GM19023 (cell line): ENCODE data around the gene TP53TG3B.
"Not testable (repeated sequence)": the region's sequence is repeated elsewhere in the genome, so short reads cannot be mapped to it uniquely, and the experiment has no call there.

Experiments
- ATAC-seq: cut with Tn5 transposase; IDR thresholded peaks from one replicate; pipeline ENCODE4 v1.9.1; 2021; ENCODE audit warnings: mild to moderate bottlenecking, moderate library complexity; ENCODE audit not compliant: unreplicated experiment

Gene TP53TG3B, protein sequence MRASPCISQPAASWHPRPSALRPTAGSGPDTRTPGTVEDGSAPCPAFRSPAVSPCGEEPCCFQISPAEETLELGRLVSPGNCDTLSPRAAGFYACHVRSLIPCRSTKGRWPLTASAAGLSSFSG

DNA sequence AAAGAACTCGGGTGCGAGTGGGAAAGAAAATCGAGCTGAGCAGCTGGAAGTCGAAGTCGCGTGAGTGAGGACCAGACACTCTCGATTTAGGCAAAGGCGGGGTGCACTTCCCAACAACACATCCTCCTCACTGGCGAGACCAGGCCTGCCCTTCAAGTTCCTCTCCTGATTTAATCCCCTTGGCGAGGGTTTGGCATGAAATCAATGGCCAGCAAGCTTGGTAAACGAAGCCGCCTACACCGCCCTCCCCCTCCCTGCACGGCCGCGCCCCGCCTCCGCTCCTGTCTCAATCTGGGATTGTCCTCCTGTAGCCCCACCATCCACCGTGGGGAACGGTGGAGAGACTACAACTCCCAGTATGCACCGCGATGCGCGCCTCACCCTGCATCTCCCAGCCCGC is at the start of gene TP53TG3B:
Gene TP53TG3B (plus strand): TSS at position 301 of the 400 bp plus-strand sequence. CDS start 68 bp downstream, at position 369.
- not testable (repeated sequence) for ATAC-seq

DNA sequence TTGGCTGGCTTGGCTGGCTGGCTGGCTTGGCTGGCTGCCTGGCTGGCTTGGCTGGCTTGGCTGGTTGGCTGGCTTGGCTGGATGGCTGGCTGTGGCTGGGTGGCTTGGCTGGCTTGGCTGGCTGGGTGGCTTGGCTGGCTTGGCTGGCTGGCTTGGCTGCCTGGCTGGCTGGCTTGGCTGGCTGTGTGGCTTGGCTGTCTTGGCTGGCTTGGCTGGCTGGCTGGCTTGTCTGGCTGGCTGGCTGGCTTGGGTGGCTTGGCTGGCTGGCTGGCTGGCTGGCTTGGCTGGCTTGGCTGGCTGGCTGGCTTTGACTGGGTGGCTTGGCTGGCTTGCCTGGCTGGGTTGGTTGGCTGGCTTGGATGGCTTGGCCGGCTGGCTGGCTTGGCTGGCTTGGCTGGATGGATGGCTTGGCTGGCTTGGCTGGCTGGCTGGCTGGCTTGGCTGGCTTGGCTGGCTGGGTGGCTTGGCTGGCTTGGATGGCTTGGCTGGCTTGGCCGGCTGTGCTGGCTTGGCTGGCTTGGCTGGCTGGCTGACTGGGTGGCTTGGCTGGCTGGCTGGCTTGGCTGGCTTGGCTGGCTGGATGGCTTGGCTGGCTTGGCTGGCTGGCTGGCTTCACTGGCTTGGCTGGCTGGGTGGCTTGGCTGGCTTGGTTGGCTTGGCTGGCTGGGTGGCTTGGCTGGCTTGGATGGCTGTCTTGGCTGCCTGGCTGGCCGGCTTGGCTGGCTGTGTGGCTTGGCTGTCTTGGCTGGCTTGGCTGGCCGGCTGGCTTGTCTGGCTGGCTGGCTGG is 24.2 kb upstream of the TP53TG3B start:
- not testable (repeated sequence) for ATAC-seq

DNA sequence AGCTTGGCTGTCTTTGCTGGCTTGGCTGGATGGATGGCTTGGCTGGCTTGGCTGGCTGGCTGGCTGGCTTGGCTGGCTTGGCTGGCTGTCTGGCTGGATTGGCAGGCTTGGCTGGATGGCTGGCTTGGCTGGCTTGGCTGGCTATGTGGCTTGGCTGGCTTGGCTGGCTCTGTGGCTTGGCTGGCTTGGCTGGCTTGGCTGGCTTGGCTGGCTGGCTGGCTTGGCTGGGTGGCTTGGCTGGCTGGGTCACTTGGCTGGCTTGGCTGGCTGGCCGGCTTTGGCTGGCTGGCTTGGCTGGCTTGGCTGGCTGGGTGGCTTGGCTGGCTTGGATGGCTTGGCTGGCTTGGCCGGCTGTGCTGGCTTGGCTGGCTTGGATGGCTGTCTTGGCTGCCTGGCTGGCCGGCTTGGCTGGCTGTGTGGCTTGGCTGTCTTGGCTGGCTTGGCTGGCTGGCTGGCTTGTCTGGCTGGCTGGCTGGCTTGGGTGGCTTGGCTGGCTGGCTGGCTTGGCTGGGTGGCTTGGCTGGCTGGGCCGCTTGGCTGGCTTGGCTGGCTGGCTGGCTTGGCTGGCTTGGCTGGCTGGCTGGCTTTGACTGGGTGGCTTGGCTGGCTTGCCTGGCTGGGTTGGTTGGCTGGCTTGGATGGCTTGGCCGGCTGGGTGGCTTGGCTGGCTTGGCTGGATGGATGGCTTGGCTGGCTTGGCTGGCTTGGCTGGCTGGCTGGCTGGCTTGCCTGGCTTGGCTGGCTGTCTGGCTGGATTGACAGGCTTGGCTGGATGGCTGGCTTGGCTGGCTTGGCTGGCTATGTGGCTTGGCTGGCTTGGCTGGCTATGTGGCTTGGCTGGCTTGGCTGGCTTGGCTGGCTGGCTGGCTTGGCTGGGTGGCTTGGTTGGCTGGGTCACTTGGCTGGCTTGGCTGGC is 22.8 kb upstream of the TP53TG3B start:
- not testable (repeated sequence) for ATAC-seq

DNA sequence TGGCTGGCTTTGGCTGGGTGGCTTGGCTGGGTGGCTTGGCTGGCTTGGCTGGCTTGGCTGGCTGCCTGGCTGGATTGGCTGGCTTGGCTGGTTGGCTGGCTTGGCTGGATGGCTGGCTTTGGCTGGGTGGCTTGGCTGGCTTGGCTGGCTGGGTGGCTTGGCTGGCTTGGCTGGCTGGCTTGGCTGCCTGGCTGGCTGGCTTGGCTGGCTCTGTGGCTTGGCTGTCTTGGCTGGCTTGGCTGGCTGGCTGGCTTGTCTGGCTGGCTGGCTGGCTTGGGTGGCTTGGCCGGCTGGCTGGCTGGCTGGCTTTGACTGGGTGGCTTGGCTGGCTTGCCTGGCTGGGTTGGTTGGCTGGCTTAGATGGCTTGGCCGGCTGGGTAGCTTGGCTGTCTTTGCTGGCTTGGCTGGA is 22.1 kb upstream of the TP53TG3B start:
- ATAC-seq, result not testable (repeated sequence)

DNA sequence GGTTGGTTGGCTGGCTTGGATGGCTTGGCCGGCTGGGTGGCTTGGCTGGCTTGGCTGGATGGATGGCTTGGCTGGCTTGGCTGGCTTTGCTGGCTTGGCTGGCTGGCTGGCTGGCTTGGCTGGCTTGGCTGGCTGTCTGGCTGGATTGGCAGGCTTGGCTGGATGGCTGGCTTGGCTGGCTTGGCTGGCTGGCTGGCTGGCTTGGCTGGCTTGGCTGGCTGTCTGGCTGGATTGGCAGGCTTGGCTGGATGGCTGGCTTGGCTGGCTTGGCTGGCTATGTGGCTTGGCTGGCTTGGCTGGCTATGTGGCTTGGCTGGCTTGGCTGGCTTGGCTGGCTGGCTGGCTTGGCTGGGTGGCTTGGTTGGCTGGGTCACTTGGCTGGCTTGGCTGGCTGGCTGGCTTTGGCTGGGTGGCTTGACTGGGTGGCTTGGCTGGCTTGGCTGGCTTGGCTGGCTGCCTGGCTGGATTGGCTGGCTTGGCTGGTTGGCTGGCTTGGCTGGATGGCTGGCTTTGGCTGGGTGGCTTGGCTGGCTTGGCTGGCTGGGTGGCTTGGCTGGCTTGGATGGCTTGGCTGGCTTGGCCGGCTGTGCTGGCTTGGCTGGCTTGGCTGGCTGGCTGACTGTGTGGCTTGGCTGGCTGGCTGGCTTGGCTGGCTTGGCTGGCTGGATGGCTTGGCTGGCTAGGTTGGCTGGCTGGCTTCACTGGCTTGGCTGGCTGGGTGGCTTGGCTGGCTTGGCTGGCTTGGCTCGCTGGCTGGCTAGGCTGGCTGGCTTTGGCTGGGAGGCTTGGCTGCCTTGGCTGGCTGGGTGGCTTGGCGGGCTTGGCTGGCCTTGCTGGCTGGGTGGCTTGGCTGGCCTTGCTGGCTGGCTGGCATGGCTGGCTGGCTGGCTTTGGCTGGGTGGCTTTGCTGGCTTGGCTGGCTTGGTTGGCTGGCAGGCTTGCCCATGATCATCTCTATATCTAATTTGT is 21.3 kb upstream of the TP53TG3B start:
- ATAC-seq, result not testable (repeated sequence)
